ENCODE data around the gene PDE4D.

DNA sequence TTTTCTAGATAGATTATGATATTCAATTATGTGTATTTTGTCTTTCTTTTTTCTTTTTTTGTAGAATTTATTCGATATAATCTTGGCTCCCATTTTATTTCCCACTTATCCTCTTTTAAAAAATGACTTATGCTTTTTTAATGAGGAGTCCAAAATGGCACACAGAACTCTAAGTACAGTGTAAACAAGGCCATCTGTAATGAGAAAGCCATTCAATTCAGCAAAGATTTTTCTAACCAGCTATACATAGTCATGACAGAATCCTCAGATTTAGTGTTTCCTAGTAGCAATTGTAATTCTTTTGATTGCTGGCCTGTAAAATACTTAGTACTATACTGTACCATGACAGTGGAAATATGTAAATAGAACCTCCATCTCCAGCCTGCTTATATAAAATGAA, 659.3 kb downstream of the PDE4D start:
- TF ChIP-seq, protein P1, sequence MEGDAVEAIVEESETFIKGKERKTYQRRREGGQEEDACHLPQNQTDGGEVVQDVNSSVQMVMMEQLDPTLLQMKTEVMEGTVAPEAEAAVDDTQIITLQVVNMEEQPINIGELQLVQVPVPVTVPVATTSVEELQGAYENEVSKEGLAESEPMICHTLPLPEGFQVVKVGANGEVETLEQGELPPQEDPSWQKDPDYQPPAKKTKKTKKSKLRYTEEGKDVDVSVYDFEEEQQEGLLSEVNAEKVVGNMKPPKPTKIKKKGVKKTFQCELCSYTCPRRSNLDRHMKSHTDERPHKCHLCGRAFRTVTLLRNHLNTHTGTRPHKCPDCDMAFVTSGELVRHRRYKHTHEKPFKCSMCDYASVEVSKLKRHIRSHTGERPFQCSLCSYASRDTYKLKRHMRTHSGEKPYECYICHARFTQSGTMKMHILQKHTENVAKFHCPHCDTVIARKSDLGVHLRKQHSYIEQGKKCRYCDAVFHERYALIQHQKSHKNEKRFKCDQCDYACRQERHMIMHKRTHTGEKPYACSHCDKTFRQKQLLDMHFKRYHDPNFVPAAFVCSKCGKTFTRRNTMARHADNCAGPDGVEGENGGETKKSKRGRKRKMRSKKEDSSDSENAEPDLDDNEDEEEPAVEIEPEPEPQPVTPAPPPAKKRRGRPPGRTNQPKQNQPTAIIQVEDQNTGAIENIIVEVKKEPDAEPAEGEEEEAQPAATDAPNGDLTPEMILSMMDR (IDR thresholded peaks at IDR 0.05) = no peak
- TF ChIP-seq, protein P2, sequence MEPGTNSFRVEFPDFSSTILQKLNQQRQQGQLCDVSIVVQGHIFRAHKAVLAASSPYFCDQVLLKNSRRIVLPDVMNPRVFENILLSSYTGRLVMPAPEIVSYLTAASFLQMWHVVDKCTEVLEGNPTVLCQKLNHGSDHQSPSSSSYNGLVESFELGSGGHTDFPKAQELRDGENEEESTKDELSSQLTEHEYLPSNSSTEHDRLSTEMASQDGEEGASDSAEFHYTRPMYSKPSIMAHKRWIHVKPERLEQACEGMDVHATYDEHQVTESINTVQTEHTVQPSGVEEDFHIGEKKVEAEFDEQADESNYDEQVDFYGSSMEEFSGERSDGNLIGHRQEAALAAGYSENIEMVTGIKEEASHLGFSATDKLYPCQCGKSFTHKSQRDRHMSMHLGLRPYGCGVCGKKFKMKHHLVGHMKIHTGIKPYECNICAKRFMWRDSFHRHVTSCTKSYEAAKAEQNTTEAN (CRISPR knock-in tag; IDR thresholded peaks at IDR 0.05) = no peak
- no peak for TF ChIP-seq FOXK1 (CRISPR knock-in tag; IDR thresholded peaks at IDR 0.05)
- TF ChIP-seq, protein P3, sequence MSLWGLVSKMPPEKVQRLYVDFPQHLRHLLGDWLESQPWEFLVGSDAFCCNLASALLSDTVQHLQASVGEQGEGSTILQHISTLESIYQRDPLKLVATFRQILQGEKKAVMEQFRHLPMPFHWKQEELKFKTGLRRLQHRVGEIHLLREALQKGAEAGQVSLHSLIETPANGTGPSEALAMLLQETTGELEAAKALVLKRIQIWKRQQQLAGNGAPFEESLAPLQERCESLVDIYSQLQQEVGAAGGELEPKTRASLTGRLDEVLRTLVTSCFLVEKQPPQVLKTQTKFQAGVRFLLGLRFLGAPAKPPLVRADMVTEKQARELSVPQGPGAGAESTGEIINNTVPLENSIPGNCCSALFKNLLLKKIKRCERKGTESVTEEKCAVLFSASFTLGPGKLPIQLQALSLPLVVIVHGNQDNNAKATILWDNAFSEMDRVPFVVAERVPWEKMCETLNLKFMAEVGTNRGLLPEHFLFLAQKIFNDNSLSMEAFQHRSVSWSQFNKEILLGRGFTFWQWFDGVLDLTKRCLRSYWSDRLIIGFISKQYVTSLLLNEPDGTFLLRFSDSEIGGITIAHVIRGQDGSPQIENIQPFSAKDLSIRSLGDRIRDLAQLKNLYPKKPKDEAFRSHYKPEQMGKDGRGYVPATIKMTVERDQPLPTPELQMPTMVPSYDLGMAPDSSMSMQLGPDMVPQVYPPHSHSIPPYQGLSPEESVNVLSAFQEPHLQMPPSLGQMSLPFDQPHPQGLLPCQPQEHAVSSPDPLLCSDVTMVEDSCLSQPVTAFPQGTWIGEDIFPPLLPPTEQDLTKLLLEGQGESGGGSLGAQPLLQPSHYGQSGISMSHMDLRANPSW (CRISPR knock-in tag; conservative IDR thresholded peaks at IDR 0.05; ENCODE audit: low read depth) = no peak
- TF ChIP-seq, protein P4, sequence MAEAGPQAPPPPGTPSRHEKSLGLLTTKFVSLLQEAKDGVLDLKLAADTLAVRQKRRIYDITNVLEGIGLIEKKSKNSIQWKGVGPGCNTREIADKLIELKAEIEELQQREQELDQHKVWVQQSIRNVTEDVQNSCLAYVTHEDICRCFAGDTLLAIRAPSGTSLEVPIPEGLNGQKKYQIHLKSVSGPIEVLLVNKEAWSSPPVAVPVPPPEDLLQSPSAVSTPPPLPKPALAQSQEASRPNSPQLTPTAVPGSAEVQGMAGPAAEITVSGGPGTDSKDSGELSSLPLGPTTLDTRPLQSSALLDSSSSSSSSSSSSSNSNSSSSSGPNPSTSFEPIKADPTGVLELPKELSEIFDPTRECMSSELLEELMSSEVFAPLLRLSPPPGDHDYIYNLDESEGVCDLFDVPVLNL (CRISPR knock-in tag; IDR thresholded peaks at IDR 0.05; ENCODE audit: borderline replicate concordance, low read depth) = no peak
- no peak for TF ChIP-seq ETV6 (CRISPR knock-in tag; IDR thresholded peaks at IDR 0.05)
- TF ChIP-seq TP53 (CRISPR knock-in tag; IDR thresholded peaks at IDR 0.05) = no peak
- no peak for TF ChIP-seq ZNF121 (CRISPR knock-in tag; IDR thresholded peaks at IDR 0.05)
- TF ChIP-seq, protein P5, sequence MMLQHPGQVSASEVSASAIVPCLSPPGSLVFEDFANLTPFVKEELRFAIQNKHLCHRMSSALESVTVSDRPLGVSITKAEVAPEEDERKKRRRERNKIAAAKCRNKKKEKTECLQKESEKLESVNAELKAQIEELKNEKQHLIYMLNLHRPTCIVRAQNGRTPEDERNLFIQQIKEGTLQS (CRISPR knock-in tag; conservative IDR thresholded peaks at IDR 0.05) = no peak
- no peak for TF ChIP-seq NR2C2 (CRISPR knock-in tag; IDR thresholded peaks at IDR 0.05)
